H54 (cell line): ENCODE measurements around the gene ADCY5.

Source experiments
- DNase-seq: peaks from one replicate; pipeline ENCODE4 v3.0.0; 2011; ENCODE audit warnings: low spot score, mixed read lengths; ENCODE audit not compliant: insufficient read length
- FAIRE-seq: peaks from 3 replicates; lab custom pipeline; 2011; peaks lifted over from hg19 to GRCh38; lab: Jason Lieb, UNC
- POLR2A ChIP-seq: IDR thresholded peaks from 2 replicates; pipeline ENCODE4 v1.6.1; 2011; ENCODE audit warnings: low read depth, mild to moderate bottlenecking, low read length

Gene ADCY5

DNA sequence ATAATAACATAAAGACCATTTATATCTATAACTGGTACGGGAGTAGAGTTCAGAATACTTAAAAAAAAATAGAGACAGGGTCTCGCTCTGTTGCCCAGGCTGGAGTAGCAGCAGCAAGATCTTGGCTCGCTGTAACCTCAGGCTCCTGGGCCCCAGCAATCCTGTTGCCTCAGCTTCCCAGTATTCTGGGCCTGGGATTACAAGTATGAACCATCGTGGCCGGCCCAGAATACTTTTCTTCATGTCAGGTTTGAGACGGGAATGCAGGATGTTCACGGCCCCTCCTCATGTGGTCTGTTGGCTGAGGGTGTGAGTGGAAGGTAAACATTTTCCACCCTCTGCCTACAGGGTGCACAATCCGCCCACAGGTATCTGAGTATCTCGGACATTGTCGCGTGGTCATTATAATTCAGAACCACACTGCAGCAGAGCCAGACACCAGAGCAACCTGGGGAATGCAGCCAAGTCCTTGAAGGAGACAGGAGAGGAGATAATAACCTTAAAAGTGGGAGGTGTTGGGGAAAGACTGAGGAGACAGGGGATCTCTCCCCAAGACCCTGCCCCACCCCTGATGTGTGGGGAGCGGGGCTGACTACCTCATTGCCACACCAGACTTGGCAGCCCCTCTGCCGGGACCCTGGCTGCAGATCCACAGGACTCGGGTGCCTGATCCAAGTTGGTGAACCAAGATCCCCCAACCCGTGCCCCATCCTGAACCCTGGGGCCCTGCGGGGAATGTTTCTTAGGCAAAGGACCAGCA, 106.8 kb downstream of the ADCY5 start:
- FAIRE-seq: no peak

DNA sequence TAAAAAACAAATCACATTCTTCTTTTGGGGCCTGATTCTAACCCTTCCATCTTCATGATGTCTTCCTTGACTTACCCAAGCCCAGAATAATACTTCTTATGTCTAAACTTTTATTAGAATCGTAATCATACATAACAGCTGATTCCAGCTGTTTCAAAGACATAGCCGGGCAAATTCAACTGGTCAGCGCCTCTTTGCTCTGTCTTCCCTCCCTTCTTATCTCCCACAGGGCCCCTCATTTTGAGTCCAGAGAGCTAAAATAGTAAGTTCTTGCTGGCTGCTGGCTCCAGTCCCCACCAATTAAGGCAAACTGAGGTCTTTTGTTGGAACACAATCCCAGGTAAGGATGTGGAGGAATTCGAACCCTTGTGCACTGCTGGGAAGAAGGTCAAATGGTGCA, 108.6 kb downstream of the ADCY5 start:
- TF ChIP-seq POLR2A: no peak

More for the DNA sequence above, 106.8 kb downstream of the ADCY5 start:
- no peak for DNase-seq
- TF ChIP-seq POLR2A: no peak

DNA sequence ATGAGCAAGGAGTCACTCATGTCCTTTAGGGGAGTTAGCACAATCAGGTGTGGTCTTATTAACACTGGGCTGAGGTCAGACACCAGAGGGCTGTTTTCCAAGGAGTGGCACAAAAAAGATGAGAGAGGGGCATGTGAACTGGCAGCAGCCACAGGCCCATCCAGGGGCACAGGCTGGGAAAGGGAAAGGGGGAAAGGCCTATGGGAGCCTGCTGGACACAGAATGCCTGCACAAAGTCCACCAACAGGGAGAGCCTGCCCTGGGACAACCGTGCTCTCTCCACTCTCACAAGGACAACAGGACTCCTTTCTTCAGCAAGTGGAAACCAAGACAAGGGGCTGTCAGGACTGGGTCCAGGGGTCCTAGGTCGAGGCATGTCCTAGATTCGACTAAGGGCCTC, 109.6 kb downstream of the ADCY5 start:
- FAIRE-seq: no peak
- TF ChIP-seq POLR2A: no peak
- DNase-seq: no peak

More for the DNA sequence above, 108.6 kb downstream of the ADCY5 start:
- DNase-seq (no peak), FAIRE-seq (no peak)

DNA sequence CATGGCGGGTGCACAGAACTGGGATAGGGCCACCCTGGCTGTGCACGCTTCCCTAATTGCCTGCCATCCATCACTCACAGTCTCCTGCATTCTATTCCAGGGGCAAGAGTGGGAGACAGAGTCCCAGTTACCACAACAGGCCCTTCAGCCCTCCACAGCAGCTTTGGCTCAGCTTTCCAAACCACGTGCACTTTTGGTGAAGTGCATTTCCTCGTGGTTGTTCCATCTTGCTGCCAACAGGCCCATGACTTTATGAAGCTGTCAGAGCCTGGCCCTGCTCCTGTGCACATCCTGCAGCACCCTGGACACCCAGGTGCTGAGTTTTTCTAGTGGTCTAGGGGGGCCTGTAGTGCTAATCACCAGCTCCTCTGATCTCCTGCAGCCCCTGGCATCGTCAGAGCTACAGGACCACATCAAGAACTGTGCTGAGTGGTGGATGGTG, 110.2 kb downstream of the ADCY5 start:
- TF ChIP-seq POLR2A: no peak
- no peak for FAIRE-seq

DNA sequence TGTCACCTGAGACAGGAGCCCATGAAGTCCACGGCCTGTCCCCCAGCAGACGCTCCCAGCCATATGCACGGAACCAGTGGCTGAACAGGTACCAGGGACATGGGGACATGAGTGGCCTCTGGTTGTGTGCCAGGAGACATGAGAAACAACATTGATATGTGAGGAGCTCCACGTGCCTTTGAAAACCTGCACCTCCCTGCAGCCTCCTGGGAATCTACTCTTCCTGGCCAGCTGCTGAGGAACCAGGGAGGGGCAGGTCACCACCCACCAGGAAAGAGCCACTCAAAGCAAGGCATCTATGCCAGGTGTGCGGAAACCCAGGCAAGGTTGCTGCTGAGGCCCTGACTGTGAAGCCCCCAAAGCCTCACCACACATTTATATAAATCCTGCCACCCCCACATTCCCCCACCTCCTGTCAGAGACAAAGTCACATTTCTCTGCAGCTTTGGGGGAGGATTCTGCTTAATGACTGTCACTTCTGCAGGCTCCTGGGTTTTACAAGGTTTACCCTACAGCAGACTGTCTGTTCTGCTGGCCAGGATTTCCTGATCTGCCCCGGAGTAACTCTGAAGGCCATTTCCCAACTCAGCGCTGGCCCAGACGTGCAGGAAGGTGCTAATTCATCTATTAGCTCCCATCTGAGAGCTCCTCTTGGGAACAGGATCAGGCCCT, 110.8 kb downstream of the ADCY5 start:
- no peak for DNase-seq
- no peak for FAIRE-seq

More for the DNA sequence above, 110.2 kb downstream of the ADCY5 start:
- DNase-seq: no peak

DNA sequence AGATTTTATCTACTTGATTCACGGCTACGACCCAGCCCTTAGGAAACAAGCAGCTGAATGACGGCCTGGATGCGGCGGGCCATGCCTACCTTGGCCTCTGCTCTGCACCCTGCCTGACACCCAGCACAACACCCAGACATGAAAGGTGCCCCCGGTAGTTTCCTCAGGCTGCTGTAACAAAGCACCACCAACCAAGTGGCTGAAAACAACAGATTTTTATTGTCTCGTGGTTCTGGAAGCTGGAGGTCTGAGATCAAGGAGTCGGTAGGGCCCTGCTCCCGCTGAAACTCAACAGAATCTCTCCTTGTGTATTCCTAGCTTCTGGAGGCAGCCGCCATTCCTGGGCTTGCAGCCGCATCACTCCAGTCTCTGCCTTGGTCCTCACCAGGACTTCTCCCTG, 111.7 kb downstream of the ADCY5 start:
- TF ChIP-seq POLR2A: no peak
- DNase-seq (no peak), FAIRE-seq (no peak)

More for the DNA sequence above, 110.8 kb downstream of the ADCY5 start:
- no peak for TF ChIP-seq POLR2A

DNA sequence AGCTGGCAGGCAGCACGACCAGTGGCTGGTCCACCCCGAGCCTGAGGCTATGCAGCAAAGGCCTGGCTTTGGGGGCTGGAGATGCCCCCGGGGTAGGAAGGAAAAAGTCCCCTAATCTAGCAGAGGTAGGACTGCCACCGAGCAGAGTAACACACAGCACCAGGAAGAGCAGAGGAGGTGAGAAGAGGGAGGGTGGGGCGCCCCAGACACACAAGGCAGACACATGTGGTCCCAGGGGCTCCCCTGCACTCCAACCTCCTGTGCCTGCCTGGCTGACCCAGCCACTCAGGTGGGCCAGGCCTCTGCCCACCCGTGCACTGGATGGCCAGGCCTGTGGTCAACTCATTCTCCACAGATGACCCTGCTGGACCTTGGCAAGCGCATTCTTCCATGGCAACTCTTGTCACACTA, 112.4 kb downstream of the ADCY5 start:
- DNase-seq (no peak), FAIRE-seq (no peak)
- TF ChIP-seq POLR2A: no peak

DNA sequence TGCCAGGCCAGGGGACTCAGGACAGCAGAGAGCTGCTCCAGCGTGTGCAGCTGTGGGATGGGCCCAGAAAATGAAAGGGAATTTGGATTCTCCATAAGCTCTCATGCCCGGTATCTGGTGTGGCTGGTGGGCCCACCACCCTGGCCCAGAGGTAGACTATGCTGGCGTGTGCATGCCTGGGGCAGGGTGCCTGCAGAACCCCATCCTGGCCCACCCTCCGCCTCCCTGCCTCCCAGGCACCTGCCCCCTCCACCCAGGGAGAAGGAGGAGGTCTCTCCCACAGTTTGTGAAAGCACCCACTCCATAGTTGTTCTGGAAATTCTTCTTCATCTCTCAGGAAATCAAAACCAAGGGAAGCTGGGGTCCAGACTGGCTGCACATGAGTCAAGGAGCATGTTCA, 112.9 kb downstream of the ADCY5 start:
- FAIRE-seq: no peak
- no peak for TF ChIP-seq POLR2A
- no peak for DNase-seq

DNA sequence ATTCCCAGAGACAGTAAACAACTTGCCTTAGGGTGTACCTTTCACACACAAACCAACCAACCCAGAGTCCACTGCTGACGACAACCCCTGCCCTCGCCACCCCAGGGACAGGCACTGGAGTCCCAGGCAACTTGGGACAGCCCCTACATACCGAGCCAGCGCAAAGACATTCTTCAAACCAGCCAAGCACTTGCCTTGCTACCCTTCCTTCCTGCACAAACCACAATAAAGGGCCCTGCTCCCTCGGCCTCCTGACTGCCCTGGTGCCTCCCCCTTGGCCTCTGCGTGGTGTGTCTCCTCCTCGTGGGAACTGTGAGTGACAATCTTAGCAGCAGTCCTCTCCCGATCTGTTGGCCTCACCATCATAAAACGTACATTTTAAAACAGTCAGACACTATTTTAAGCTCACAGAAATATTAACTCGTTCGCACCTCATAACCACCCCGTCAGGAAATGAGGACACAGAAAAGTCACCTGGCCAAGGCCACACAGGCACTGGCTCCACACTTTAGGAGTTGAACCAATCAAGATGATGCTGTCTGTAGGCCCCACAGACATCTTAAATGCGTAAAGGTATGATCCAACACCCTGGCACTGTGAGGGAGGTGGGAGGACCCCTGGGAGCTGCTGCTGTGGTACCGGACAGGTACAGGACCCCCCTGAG, 113.8 kb downstream of the ADCY5 start:
- no peak for TF ChIP-seq POLR2A
- FAIRE-seq (no peak), DNase-seq (no peak)

DNA sequence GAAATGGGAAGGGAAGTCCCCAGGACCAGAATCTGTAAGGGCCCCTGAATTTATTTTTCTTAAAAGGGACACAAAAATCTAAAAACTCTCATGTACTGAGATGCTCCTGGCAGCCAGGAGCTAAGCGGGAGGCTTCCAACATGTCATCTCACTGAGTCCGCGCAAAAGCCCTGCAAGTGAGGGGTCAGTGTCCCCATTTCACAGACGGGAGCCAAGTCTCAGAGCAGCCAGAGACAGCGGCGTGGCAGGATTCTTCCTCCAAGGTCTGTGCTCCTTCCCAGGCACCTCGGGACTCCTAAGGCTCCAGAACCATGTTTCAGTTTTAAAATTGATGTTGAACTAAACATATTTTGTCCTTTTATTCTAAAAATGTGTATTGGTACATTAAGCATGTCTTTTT, 114.8 kb downstream of the ADCY5 start:
- DNase-seq: no peak
- no peak for FAIRE-seq
- TF ChIP-seq POLR2A: no peak

DNA sequence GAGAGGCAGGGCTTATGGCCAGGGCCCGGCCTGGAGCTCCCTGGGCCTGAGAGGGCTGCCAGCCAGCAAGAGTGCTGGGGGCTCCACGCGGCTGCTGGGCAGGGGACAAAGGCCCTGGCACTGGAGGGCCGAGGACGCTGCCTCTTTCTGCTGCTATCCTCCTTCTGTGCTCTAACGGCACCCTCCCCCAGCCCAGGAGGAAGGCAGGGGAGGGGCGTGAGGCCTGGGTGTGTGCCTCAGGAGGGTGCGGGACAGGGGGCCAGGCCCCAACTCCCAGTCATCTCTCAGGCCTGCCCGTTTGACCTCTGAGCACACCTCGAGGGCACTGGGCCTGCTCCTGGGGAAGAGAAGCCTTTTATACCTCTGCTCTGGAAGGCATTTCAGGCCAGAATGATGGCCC, 115.5 kb downstream of the ADCY5 start:
- DNase-seq (no peak), FAIRE-seq (no peak)
- TF ChIP-seq POLR2A: no peak

DNA sequence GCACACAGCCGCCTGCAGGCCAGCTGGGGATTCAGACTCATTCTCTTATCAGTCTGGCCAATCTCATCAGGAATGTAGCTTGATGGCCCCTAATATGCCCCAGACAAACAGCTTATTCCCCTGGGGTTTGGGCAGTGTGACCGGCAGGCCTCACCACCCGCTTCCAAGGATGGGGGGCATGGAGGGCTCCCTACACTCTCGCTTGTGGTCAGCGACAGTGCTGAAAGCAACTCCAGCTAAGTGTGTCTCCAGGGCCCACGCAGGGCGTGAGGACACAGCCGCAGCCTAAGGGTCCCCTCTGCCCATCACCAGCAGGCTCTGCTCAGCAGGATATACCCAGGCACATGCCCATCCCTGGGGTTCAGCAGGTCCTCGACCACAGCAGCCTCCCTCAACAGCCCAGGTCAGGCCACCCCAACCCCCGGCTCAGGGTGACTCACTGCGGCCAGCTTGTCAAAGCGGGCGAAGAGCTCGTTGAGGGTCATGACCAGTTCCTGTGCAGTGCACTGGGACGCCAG, 116.7 kb downstream of the ADCY5 start:
- DNase-seq (no peak), FAIRE-seq (no peak)
- TF ChIP-seq POLR2A: no peak

DNA sequence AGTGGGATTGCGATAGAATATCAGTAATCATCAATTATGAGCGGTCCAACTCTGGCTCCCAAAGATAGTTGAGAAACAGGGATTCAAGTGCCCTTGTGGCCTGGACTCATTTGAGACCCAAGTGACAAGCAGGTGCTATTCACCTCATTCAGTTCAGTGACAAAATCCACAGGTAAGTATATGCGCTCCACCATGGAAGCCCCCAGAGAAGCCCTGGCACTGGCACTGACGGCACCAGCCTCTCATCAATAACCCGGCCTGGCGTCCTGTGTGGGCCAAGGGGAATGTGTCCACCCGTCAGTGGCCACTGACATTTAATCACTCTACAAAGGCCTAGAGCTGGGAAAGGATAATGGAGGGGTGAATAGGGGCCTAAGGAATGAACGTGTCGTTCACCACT, 117.2 kb downstream of the ADCY5 start:
- DNase-seq: no peak
- no peak for FAIRE-seq
- no peak for TF ChIP-seq POLR2A

DNA sequence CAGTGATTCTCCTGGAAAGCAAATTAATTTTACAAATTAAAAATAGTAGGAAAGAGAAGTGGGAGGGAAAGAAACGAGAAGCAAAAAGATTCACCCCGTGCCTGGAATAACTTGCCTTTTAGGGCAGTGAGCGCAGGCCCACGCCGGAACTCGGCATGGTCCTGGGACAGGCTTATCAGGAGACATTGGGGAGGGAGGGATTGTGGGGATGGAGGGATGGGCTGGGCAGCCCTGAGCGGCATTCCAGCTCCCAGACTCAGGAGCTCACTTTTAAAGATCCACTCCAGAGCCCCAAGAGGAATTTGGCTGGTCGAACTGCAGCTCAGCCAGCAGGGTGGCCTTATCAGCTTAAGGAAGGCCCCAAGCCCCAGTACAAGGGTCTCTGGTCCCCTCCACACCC, 117.9 kb downstream of the ADCY5 start:
- no peak for FAIRE-seq
- no peak for DNase-seq
- TF ChIP-seq POLR2A: no peak
